Smooth muscle cell (in vitro differentiated cells): ENCODE measurements around the gene SCARB1. TPM values are rescaled to one million over a fixed set of nuclear protein-coding genes. Genes with fewer than 3 reads are reported as not detected.

Source experiments
- DNase-seq: peaks from one replicate; lab custom pipeline; 2025; ENCODE audit not compliant: unreplicated experiment; lab: John Stamatoyannopoulos, UW
- H2AFZ ChIP-seq: fragments of 200-600 bp; sonication (generic); 2 replicates; pipeline ENCODE4 v1.6.0; 2016; ENCODE audit warnings: antibody characterized with exemption, low read depth, mild to moderate bottlenecking
- H3F3A ChIP-seq: fragments of 200-600 bp; sonication (generic); 2 replicates; pipeline ENCODE4 v1.6.0; 2017; ENCODE audit warnings: antibody characterized with exemption, low read depth
- H3K27ac ChIP-seq: fragments of 200-600 bp; sonication (generic); 2 replicates; pipeline ENCODE4 v1.5.1; 2016; ENCODE audit warnings: low read depth, mild to moderate bottlenecking
- H3K27me3 ChIP-seq: fragments of 200-600 bp; sonication (generic); 2 replicates; pipeline ENCODE4 v1.6.1; 2016; ENCODE audit warnings: low read depth, mild to moderate bottlenecking
- H3K36me3 ChIP-seq: fragments of 200-600 bp; sonication (generic); 2 replicates; pipeline ENCODE4 v1.5.1; 2016; ENCODE audit warnings: low read depth
- H3K4me1 ChIP-seq: fragments of 200-600 bp; sonication (generic); 2 replicates; pipeline ENCODE4 v1.5.1; 2016; ENCODE audit warnings: low read depth
- H3K4me2 ChIP-seq: fragments of 200-600 bp; sonication (generic); 2 replicates; pipeline ENCODE4 v1.6.0; 2016; ENCODE audit warnings: mild to moderate bottlenecking
- H3K4me3 ChIP-seq: fragments of 200-600 bp; sonication (generic); 2 replicates; pipeline ENCODE4 v1.5.1; 2016; ENCODE audit warnings: mild to moderate bottlenecking
- H3K79me2 ChIP-seq: fragments of 200-600 bp; sonication (generic); 2 replicates; pipeline ENCODE4 v1.6.0; 2016; ENCODE audit warnings: low read depth, mild to moderate bottlenecking
- H3K9ac ChIP-seq: fragments of 200-600 bp; sonication (generic); 2 replicates; pipeline ENCODE4 v1.6.0; 2016; ENCODE audit warnings: low read depth
- H3K9me3 ChIP-seq: fragments of 200-600 bp; sonication (generic); replicated peaks from 2 replicates; pipeline ENCODE4 v1.5.1; 2016; ENCODE audit warnings: low read depth
- H4K20me1 ChIP-seq: fragments of 200-600 bp; sonication (generic); 2 replicates; pipeline ENCODE4 v1.6.0; 2016; ENCODE audit warnings: low read depth
- WGBS: methylation state at CpG from one replicate; pipeline ENCODE4 v1.1.7; 2016; ENCODE audit warnings: low lambda C conversion rate; 5-methylcytosine and 5-hydroxymethylcytosine counted together
- polyA plus RNA-seq: library from polyadenylated mRNA; unstranded; fragments of >200 nt; fragmentation: Nextera tagmentation; extraction: Ambion mirVana; gene quantifications from 2 replicates; pipeline ENCODE4 v1.2.1, GENCODE V29; 2016
- total RNA-seq: library from RNA; depleted of rRNA; stranded (reverse); fragments of >200 nt; gene quantifications from 2 replicates; pipeline ENCODE4 v1.2.3, GENCODE V29; 2014
- TF ChIP-seq, protein P1 (sequence below): fragments of 200-600 bp; sonication (generic); IDR thresholded peaks from 2 replicates; pipeline ENCODE4 v1.5.1; 2017; ENCODE audit warnings: borderline replicate concordance, mild to moderate bottlenecking, antibody characterized with exemption; ENCODE audit not compliant: insufficient read depth, poor library complexity, severe bottlenecking

SCARB1 gene
- total and polyA plus RNA-seq, 2 experiments from 2014 or later: 6.8 to 10.1 TPM

DNA sequence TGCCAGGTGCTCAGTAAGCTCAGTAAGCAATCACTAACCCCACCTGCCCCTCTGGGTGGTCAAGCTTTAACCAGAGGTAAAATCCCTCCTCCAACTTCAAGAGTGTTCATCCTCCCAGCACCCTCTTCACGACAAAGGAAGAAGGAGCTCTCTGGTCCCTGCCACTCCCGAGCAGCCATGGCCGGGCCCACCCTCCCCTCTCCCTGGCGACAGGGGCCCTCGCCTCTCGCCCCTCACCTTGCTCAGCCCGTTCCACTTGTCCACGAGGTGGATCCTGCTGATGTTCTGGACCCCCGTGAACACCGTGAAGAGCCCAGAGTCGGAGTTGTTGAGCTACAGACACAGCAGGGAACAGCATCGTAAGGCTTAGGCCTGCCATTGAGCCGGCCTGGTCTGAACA is 52.0 kb downstream of the SCARB1 start:
- WGBS: 96% methylated on average over 13 of the region's 13 CpGs
- H3K36me3 ChIP-seq: no peaks in the 10 kb centered on the region
- TF ChIP-seq, protein P1, sequence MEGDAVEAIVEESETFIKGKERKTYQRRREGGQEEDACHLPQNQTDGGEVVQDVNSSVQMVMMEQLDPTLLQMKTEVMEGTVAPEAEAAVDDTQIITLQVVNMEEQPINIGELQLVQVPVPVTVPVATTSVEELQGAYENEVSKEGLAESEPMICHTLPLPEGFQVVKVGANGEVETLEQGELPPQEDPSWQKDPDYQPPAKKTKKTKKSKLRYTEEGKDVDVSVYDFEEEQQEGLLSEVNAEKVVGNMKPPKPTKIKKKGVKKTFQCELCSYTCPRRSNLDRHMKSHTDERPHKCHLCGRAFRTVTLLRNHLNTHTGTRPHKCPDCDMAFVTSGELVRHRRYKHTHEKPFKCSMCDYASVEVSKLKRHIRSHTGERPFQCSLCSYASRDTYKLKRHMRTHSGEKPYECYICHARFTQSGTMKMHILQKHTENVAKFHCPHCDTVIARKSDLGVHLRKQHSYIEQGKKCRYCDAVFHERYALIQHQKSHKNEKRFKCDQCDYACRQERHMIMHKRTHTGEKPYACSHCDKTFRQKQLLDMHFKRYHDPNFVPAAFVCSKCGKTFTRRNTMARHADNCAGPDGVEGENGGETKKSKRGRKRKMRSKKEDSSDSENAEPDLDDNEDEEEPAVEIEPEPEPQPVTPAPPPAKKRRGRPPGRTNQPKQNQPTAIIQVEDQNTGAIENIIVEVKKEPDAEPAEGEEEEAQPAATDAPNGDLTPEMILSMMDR: no peak
- no peaks in the 10 kb centered on the region for H3K4me1 ChIP-seq
- H4K20me1 ChIP-seq: no peaks in the 10 kb centered on the region
- H3F3A ChIP-seq: no peaks in the 10 kb centered on the region
- no peak overlapping the region for H3K27ac ChIP-seq
- no peaks in the 10 kb centered on the region for H3K9me3 ChIP-seq
- no peak overlapping the region for H3K4me3 ChIP-seq
- no peak overlapping the region for H3K4me2 ChIP-seq
- no peak for DNase-seq
- no peaks in the 10 kb centered on the region for H3K79me2 ChIP-seq
- H2AFZ ChIP-seq: no peak overlapping the region
- no peak overlapping the region for H3K9ac ChIP-seq
- H3K27me3 ChIP-seq: no peaks in the 10 kb centered on the region

DNA sequence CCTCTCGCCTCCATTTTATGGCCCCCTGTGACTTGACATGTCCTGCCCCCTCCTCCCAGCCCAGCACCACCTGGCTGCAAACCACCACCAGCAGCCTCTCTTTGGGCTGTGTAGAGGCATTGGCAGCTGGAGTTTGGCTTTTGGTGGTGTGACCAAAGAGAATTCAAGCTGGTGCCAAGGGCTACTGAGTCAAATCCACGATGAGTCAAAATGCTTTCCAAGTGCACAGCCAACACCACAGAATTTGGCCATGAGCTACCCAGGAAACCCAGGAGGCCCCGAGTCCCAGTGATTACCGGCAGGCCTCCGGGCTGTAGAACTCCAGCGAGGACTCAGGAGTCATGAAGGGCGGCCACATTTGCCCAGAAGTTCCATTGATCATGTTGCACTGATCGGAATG is 53.8 kb downstream of the SCARB1 start:
- H3K9ac ChIP-seq: no peak overlapping the region
- no peak overlapping the region for H3K27ac ChIP-seq
- 96% methylated on average over 8 of the region's 8 CpGs for WGBS
- no peaks in the 10 kb centered on the region for H3K36me3 ChIP-seq
- H2AFZ ChIP-seq: no peak overlapping the region
- no peaks in the 10 kb centered on the region for H3K9me3 ChIP-seq
- TF ChIP-seq, protein P1: no peak
- H3K4me1 ChIP-seq: no peaks in the 10 kb centered on the region
- no peaks in the 10 kb centered on the region for H3K27me3 ChIP-seq
- no peaks in the 10 kb centered on the region for H3F3A ChIP-seq
- H4K20me1 ChIP-seq: no peaks in the 10 kb centered on the region
- H3K4me3 ChIP-seq: no peak overlapping the region
- DNase-seq: no peak
- H3K4me2 ChIP-seq: no peak overlapping the region
- H3K79me2 ChIP-seq: no peaks in the 10 kb centered on the region

DNA sequence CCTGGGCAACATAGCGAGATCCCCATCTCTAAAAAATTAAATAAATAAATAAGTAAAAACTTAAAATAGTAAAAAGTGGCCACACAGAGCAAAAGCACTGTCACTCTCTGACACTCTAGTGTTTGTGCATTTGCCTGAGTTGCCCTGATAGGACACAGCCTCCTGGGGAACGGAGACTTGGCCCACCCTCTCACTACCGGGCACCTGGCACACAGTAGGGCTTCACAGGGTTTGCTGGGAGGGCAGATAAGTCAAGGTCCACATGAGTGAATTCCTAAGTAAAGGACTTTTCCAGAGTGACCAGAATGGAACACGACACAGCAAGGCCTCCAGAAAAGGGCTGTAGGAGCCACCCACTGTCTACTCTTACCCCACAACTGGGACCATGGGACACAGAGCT is 54.3 kb downstream of the SCARB1 start:
- H4K20me1 ChIP-seq: no peaks in the 10 kb centered on the region
- TF ChIP-seq, protein P1: no peak
- no peak overlapping the region for H3K4me2 ChIP-seq
- no peaks in the 10 kb centered on the region for H3K27me3 ChIP-seq
- WGBS: 96% methylated on average over 4 of the region's 4 CpGs
- H3K36me3 ChIP-seq: no peaks in the 10 kb centered on the region
- H3K27ac ChIP-seq: no peak overlapping the region
- H3K4me1 ChIP-seq: no peaks in the 10 kb centered on the region
- no peak overlapping the region for H3K4me3 ChIP-seq
- H2AFZ ChIP-seq: no peak overlapping the region
- H3K9me3 ChIP-seq: no peaks in the 10 kb centered on the region
- H3K79me2 ChIP-seq: no peaks in the 10 kb centered on the region
- H3F3A ChIP-seq: no peaks in the 10 kb centered on the region
- no peak for DNase-seq
- no peak overlapping the region for H3K9ac ChIP-seq

DNA sequence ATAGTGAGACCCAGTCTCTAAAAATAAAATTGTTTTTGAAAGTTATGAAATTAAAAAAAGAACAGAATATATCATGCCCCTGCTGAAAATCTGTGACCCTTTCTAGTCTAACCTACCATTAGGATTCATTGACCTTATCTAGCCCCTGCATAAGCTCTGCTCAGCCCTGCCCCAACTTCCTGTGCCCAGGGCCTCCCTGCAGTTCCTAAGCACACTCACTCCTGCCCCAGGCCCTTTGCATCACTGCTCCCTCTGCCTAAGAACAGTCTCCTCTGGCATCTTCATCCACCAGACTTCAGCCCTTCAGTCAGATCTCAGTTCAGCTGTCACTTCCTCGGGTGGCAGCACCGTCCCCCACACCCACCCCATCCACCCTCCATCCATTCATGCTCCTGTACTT is 55.4 kb downstream of the SCARB1 start:
- 88% methylated on average over 2 of the region's 2 CpGs for WGBS

More for the DNA sequence above, 55.4 kb downstream of the SCARB1 start:
- Histone ChIP-seq H3K27me3 (no peaks in the 10 kb centered on the region), H3F3A (no peaks in the 10 kb centered on the region), H3K4me2 (no peak overlapping the region), H3K4me3 (no peak overlapping the region), H3K9me3 (no peaks in the 10 kb centered on the region), H2AFZ (no peak overlapping the region), H3K4me1 (no peaks in the 10 kb centered on the region), H3K36me3 (no peaks in the 10 kb centered on the region), H3K79me2 (no peaks in the 10 kb centered on the region), H3K27ac (no peak overlapping the region), H3K9ac (no peak overlapping the region), H4K20me1 (no peaks in the 10 kb centered on the region)
- TF ChIP-seq, protein P1: no peak
- DNase-seq: no peak
